Smooth muscle cell (in vitro differentiated cells): ENCODE data around the gene YBX2. TPM values are rescaled to one million over a fixed set of nuclear protein-coding genes. Genes with fewer than 3 reads are reported as not detected.

ENCODE experiments used
- DNase-seq: peaks from one replicate; lab custom pipeline; 2025; ENCODE audit not compliant: unreplicated experiment; lab: John Stamatoyannopoulos, UW
- H2AFZ ChIP-seq: fragments of 200-600 bp; sonication (generic); 2 replicates; pipeline ENCODE4 v1.6.0; 2016; ENCODE audit warnings: antibody characterized with exemption, low read depth, mild to moderate bottlenecking
- H3F3A ChIP-seq: fragments of 200-600 bp; sonication (generic); 2 replicates; pipeline ENCODE4 v1.6.0; 2017; ENCODE audit warnings: antibody characterized with exemption, low read depth
- H3K27ac ChIP-seq: fragments of 200-600 bp; sonication (generic); 2 replicates; pipeline ENCODE4 v1.5.1; 2016; ENCODE audit warnings: low read depth, mild to moderate bottlenecking
- H3K27me3 ChIP-seq: fragments of 200-600 bp; sonication (generic); 2 replicates; pipeline ENCODE4 v1.6.1; 2016; ENCODE audit warnings: low read depth, mild to moderate bottlenecking
- H3K36me3 ChIP-seq: fragments of 200-600 bp; sonication (generic); 2 replicates; pipeline ENCODE4 v1.5.1; 2016; ENCODE audit warnings: low read depth
- H3K4me1 ChIP-seq: fragments of 200-600 bp; sonication (generic); 2 replicates; pipeline ENCODE4 v1.5.1; 2016; ENCODE audit warnings: low read depth
- H3K4me2 ChIP-seq: fragments of 200-600 bp; sonication (generic); 2 replicates; pipeline ENCODE4 v1.6.0; 2016; ENCODE audit warnings: mild to moderate bottlenecking
- H3K4me3 ChIP-seq: fragments of 200-600 bp; sonication (generic); 2 replicates; pipeline ENCODE4 v1.5.1; 2016; ENCODE audit warnings: mild to moderate bottlenecking
- H3K79me2 ChIP-seq: fragments of 200-600 bp; sonication (generic); 2 replicates; pipeline ENCODE4 v1.6.0; 2016; ENCODE audit warnings: low read depth, mild to moderate bottlenecking
- H3K9ac ChIP-seq: fragments of 200-600 bp; sonication (generic); 2 replicates; pipeline ENCODE4 v1.6.0; 2016; ENCODE audit warnings: low read depth
- H3K9me3 ChIP-seq: fragments of 200-600 bp; sonication (generic); replicated peaks from 2 replicates; pipeline ENCODE4 v1.5.1; 2016; ENCODE audit warnings: low read depth
- H4K20me1 ChIP-seq: fragments of 200-600 bp; sonication (generic); 2 replicates; pipeline ENCODE4 v1.6.0; 2016; ENCODE audit warnings: low read depth
- CTCF ChIP-seq: fragments of 200-600 bp; sonication (generic); IDR thresholded peaks from 2 replicates; pipeline ENCODE4 v1.5.1; 2017; ENCODE audit warnings: borderline replicate concordance, mild to moderate bottlenecking, antibody characterized with exemption; ENCODE audit not compliant: insufficient read depth, poor library complexity, severe bottlenecking
- WGBS: methylation state at CpG from one replicate; pipeline ENCODE4 v1.1.7; 2016; ENCODE audit warnings: low lambda C conversion rate; 5-methylcytosine and 5-hydroxymethylcytosine counted together
- polyA plus RNA-seq: library from polyadenylated mRNA; unstranded; fragments of >200 nt; fragmentation: Nextera tagmentation; extraction: Ambion mirVana; gene quantifications from 2 replicates; pipeline ENCODE4 v1.2.1, GENCODE V29; 2016
- total RNA-seq: library from RNA; depleted of rRNA; stranded (reverse); fragments of >200 nt; gene quantifications from 2 replicates; pipeline ENCODE4 v1.2.3, GENCODE V29; 2014

Gene YBX2
- total and polyA plus RNA-seq, 2 experiments from 2014 or later = 0.09 to 1.1 TPM

GRCh38 chr17:7243453-7243729 lies 51.0 kb downstream of the YBX2 start:
- DNase-seq = no peak
- Histone ChIP-seq H3K79me2 (peaks cover 57% of the 10 kb centered on the region), H3K36me3 (no peaks in the 10 kb centered on the region), H3K4me1 (peaks cover 19% of the 10 kb centered on the region), H3K4me2 (peak overlapping the region; percentile 84), H3F3A (peaks cover 27% of the 10 kb centered on the region), H3K27me3 (no peaks in the 10 kb centered on the region), H4K20me1 (no peaks in the 10 kb centered on the region), H2AFZ (peak overlapping the region; percentile 82), H3K4me3 (peak overlapping the region; percentile 82), H3K27ac (peak overlapping the region; percentile 95), H3K9ac (peak overlapping the region; percentile 99), H3K9me3 (no peaks in the 10 kb centered on the region)
- WGBS = 54% methylated on average over 2 of the region's 2 CpGs
- no peak for TF ChIP-seq CTCF

- Histone ChIP-seq H2AFZ (peak overlapping the region; percentile 82), H3K4me2 (peak overlapping the region; percentile 84), H3K9me3 (no peaks in the 10 kb centered on the region), H4K20me1 (no peaks in the 10 kb centered on the region), H3K27ac (peak overlapping the region; percentile 95), H3K9ac (peak overlapping the region; percentile 99), H3K36me3 (no peaks in the 10 kb centered on the region), H3K4me3 (peak overlapping the region; percentile 82), H3K27me3 (no peaks in the 10 kb centered on the region), H3K79me2 (peaks cover 54% of the 10 kb centered on the region), H3K4me1 (peaks cover 19% of the 10 kb centered on the region), H3F3A (peaks cover 27% of the 10 kb centered on the region)
- DNase-seq = peak; percentile 85
- no peak for TF ChIP-seq CTCF
- WGBS = 2% methylated on average over 42 of the region's 49 CpGs
Observed at GRCh38 chr17:7242717-7243452, 51.6 kb downstream of the YBX2 start.

GRCh38 chr17:7241783-7242716 lies 52.4 kb downstream of the YBX2 start, which contains the start of gene GABARAP:
GABARAP (minus strand) TSS chr17:7242449; CDS start chr17:7242330, 119 bp downstream.
- H3K9me3 ChIP-seq = no peaks in the 10 kb centered on the region
- peaks cover 52% of the 10 kb centered on the region for H3K79me2 ChIP-seq
- H3K27ac ChIP-seq = peak within 1 kb of the TSS; percentile 95
- peak within 1 kb of the TSS; percentile 99 for H3K9ac ChIP-seq
- H3F3A ChIP-seq = peaks cover 30% of the 10 kb centered on the region
- no peaks in the 10 kb centered on the region for H3K36me3 ChIP-seq
- peaks cover 6% of the 10 kb centered on the region for H4K20me1 ChIP-seq
- WGBS = under 1% methylated on average over 48 of the region's 62 CpGs
- H3K4me2 ChIP-seq = peak within 1 kb of the TSS; percentile 84
- TF ChIP-seq CTCF = no peak
- H2AFZ ChIP-seq = peak within 1 kb of the TSS; percentile 82
- H3K4me1 ChIP-seq = peaks cover 24% of the 10 kb centered on the region
- H3K4me3 ChIP-seq = peak within 1 kb of the TSS; percentile 82
- no peaks in the 10 kb centered on the region for H3K27me3 ChIP-seq
- DNase-seq = peak; percentile 90
